NCI-H446 treated with DMSO at 0.1 percent for 48 hours (cell line): ENCODE results near the gene SPSB2.
A peak's percentile ranks its signal among the peaks of the same experiment; 100 is the strongest.
"Not testable (repeated sequence)": the region's sequence is repeated elsewhere in the genome, so short reads cannot be mapped to it uniquely, and the experiment has no call there.

Experiments
- DNase-seq: peaks from one replicate; lab custom pipeline; 2025; lab: John Stamatoyannopoulos, UW

SPSB2 gene

GRCh38 chr12:6870304-6870703 lies 2.8 kb downstream of the SPSB2 start:
- not testable (repeated sequence) for DNase-seq

- DNase-seq = peak; percentile 34
Observed at GRCh38 chr12:6869049-6870021, 3.8 kb downstream of the SPSB2 start.

DNA sequence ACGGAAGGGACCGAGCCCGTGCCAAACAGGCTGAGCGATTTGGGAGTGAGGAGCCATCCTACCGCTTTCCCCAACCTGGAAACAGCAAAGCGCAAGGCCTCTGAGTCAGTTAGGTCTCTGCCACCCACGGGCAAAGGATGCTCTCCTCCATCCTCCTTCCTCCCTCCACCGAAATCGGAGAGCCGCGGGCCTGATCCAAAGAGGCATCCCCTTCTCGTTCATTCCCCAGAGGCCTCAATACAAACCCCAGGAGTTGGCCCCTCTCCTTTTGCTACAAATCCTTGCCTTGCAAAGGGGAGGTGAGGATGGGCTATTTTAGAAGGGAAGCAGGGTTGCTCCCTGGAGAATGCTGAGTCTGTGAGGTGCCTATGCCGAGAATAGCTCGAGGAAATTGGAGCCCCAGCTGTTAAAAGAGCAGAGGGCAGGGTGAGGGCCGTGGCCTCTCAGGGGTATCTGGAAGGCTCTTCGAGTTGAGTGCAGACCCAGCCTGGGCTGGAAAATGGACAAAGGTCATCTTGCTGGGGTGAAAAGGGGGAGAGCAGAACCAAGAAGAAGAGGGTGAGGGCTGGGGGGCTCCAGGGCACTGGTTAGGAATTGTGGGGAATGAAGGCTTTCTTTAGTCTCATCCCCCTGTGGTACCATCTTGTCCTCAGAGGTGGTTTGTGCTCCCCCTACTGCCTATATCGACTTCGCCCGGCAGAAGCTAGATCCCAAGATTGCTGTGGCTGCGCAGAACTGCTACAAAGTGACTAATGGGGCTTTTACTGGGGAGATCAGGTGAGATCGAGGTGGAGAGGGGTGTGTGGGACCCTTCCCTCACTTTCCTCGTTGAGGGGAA lies 4.7 kb downstream of the SPSB2 start:
- DNase-seq = no peak

- peak; percentile 68 for DNase-seq
Observed at GRCh38 chr12:6867413-6868210, 5.5 kb downstream of the SPSB2 start, which contains the start of gene TPI1. TPI1 (plus strand) TSS chr12:6867531; CDS start chr12:6867567, 36 bp downstream.

- no peak for DNase-seq
Observed at GRCh38 chr12:6866920-6867412, 6.1 kb downstream of the SPSB2 start.

DNA sequence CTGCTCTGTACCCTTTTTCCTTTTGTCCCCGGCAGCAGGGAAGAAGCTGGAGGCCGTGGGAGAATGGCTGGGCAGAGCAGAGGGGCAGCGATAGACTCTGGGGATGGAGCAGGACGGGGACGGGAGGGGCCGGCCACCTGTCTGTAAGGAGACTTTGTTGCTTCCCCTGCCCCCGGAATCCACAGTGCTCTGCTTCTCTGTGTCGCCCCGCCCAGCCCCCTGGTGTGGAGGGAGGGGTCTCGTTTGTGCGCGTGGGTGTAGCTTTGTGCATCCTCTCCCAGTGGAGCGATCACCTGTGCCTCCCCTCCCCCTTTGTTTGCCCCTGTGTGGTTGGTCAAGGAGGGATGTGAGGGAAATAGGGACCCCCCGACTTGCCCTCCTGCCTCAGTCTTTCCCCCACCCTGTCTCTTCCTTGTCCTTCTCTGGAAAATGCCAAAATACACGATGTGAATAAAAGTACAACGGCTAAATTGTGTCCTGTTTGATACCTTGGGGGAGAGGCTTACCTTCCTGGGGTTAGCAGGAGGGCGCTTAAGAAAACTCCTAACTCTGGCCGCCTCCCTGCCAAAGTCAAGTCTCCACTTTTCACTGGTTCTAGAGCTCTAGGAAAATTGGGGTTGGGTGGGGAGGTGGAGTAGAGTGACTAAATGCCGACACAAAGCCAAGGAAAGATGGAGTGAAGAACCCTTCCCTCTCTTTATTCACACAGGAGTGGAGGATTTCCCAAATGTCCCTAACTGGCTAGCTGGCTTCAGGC lies 6.8 kb downstream of the SPSB2 start:
- DNase-seq = no peak

DNA sequence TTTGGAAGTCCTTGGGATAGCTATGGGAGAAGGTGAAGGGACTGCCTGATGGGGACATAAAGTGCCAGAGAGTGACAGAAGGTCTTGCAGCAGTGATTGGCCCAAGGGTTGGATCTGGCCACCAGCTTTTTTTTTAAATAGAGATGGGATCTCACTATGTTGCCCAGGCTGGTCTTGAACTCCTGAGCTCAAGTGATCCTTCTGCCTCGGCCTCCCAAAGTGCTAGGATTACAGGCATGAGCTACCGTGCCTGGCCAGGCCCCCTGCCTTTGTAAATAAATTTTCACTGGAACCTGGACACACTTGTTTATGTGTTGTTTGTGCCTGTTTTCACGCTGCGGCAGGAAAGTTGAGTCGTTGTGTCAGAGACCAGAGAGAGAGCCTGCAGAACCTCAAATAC lies 7.8 kb downstream of the SPSB2 start:
- not testable (repeated sequence) for DNase-seq

DNA sequence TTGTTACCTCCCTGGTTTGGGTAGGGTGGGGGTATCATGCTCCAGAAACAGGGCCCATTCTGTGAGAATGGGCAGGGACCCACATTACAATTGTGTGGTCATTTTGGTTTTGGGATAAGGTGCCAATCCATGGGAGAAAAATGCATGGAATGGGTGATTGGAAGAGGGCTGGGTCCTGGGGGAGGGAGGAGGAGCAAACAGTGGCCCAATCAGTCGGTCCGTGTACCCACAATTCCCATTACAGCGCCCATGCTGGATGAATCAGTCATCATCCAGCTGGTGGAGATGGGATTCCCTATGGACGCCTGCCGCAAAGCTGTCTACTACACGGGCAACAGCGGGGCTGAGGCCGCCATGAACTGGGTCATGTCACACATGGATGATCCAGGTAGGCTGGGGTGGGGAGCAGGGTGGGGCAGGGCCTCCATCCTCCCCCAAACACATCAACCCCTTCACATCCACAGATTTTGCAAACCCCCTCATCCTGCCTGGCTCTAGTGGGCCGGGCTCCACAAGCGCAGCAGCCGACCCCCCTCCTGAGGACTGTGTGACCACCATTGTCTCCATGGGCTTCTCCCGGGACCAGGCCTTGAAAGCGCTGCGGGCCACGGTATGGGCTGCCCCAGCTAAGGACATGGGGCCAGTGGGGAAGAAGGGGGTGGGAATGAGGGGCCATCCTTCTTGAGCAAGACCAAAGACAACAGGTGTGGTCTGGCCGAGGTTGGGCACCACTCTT lies 9.3 kb downstream of the SPSB2 start:
- no peak for DNase-seq

DNA sequence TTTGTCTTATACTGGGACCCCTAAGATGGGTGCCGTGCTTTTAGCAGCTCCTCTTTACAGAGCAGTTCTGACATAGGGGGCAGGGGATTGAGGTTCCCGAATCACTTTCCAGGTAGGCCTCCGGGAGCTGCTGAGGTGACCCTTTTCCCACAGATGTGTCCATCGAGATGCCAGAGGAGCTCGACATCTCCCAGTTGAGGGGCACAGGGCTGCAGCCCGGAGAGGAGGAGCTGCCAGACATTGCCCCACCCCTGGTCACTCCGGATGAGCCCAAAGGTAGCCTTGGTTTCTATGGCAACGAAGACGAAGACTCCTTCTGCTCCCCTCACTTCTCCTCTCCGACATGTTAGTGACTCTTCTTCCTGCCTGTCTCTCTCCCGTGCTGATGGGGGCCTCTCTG lies 10.1 kb downstream of the SPSB2 start:
- no peak for DNase-seq

GRCh38 chr12:6861391-6861790 lies 11.7 kb downstream of the SPSB2 start:
- no peak for DNase-seq

DNA sequence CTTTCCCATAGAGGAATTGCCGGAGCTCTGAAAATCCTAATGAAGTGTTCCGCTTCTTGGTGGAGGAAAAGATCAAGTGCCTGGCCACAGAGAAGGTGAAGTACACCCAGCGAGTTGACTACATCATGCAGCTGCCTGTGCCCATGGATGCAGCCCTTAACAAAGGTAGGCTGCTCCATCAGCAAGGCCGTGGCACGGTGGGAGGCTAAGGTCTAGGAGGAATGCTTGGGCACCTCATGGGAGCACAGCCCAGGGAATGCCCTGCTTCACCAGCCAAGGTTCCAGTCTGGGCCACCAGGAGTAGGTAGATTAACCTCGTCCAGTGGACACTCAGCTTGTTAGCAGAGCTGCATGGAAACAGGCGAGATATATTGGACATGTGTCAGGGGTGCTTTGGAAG lies 12.2 kb downstream of the SPSB2 start:
- DNase-seq = no peak

- no peak for DNase-seq
Observed at GRCh38 chr12:6860116-6860515, 13.0 kb downstream of the SPSB2 start.

DNA sequence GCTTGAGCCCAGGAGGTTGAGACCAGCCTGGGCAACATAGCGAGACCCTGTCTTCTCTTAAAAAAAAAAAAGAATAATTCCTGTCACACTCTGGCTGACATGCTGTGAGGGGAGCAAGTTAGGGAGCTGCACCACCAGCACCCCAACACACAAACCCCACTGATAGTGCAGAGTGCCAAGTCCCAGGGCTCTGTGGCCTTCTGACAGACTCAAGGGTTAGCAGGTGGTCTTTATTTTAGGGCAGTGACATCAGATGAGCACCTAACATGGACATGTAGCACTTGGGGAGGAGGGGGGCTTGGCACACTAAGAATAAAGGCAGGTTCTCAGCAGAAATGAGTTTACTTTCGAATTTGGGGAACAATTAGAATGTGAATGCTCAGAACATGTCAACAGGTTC lies 14.3 kb downstream of the SPSB2 start:
- no peak for DNase-seq

- DNase-seq = no peak
Observed at GRCh38 chr12:6855322-6855721, 17.8 kb downstream of the SPSB2 start.

DNA sequence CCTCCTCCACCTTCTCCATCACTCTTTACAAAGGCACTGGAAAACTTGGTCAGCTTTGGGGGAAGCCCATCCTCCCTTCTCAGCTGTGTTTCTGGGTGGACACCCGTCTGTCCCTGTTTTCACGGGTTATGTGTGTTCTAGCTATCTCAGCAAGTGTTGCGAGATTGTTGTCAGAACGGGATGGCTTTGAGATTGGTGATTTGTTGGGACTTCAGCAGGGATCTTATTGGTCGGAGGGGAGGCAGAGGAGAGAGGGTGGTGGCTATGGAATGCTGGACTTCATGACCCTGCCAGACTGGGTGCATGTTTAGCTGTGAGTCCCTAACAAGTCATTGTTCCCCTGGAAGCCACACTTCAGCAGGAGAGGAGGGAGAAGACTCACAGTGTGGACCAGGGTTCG lies 19.1 kb downstream of the SPSB2 start:
- DNase-seq = no peak

GRCh38 chr12:6853626-6854025 lies 19.5 kb downstream of the SPSB2 start:
- DNase-seq = no peak

DNA sequence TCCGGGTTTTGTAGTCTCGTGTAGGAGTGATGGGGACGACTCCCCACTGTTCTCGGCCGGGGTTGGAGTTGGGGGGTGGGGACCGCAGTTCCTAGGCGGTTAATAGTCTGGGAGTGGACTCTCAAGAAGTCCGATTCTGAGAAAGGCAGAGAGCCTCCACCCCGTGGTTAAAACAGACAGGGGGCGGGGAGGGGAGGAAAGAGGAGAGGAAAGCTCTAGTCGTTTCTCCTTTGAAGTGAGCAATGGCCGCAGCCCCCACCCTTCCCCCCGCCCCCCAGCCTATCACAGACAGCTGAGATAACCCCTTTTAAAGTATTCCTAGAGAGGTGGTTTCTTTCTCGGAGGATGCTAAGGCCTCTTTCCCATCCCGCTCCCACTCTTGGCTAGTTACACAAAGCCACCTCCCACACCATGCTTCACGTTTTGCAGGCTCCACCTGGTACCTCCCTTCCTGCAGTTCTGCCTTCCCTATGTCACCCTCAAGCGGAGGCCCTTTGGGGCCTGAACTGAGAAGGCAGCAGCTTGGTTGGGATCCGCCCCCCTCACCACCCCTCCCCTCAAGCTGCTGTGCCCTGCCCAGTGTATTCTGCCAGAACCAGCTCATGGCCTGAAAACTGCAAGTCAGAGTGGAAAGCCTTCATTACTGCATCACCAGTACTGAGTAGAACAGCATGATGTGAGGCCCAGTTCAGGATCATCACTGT lies 20.3 kb downstream of the SPSB2 start:
- DNase-seq = peak; percentile 66

DNA sequence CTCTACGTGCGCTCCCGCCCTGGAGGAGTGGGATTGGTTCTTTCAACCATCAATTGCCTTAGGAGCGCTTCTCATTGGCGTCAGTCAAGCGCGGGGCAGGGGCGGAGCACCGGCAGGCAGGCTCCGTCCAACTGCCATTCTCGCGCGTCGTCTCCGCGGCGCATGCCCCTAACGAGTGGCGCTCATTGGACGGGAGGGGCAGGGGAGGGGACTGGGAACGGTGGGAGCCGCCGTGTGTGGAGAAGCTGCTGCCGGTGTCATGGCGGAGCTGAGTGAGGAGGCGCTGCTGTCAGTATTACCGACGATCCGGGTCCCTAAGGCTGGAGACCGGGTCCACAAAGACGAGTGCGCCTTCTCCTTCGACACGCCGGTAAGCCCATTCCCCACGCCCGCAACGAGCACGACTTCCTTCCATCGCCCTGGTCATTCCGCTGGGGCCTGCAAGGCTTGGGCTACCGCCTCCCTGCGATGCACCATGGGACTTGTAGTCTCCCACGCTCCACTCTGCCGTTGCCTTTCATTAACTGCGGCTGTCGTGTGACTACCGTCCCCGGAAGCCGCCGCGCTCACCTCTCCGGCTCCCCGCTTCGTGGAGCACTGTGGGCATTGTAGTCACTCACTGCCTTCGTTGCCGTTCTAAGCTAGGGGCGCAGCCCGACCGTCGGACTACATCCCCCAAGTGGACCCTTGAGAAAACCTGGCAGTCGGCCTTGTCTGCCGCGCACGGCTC lies 21.0 kb downstream of the SPSB2 start, which contains the start of gene USP5:
TSS of gene USP5 (plus strand) at position 230 of the 730 bp plus-strand sequence. CDS start at position 260, 30 bp downstream.
- DNase-seq = peak; percentile 99
